Left ventricle myocardium inferior (tissue), 1 donor: ENCODE data around the gene KISS1. TPM values are rescaled to one million over a fixed set of nuclear protein-coding genes. Genes with fewer than 3 reads are reported as not detected.

ENCODE experiments used
- DNase-seq: peaks from one replicate; pipeline ENCODE4 v3.0.0-alpha.2; 2020
- H3K27ac ChIP-seq: fragments of 200-600 bp; replicated peaks from 2 replicates; pipeline ENCODE4 v1.8.0; 2021
- H3K27me3 ChIP-seq: fragments of 200-600 bp; 2 replicates; pipeline ENCODE4 v1.8.0; 2021; ENCODE audit warnings: low read depth
- H3K36me3 ChIP-seq: fragments of 200-600 bp; 2 replicates; pipeline ENCODE4 v1.8.0; 2021
- H3K4me1 ChIP-seq: fragments of 200-600 bp; 2 replicates; pipeline ENCODE4 v1.8.0; 2021
- H3K4me3 ChIP-seq: fragments of 200-600 bp; 2 replicates; pipeline ENCODE4 v1.8.0; 2021; ENCODE audit warnings: mild to moderate bottlenecking, moderate library complexity
- H3K9me3 ChIP-seq: fragments of 200-600 bp; replicated peaks from 2 replicates; pipeline ENCODE4 v1.8.0; 2021
- intact Hi-C: fragments of 100-400 bp; cut with micrococcal nuclease; formaldehyde crosslinking; loops from one replicate; pipeline ENCODE4 v1.11.0; 2022
- total RNA-seq: library from RNA; stranded (reverse); fragmentation: NEBNext Ultra II Directional; extraction: Animal tissue kit (Norgen Biotek cat#: 25700); gene quantifications from one replicate; pipeline ENCODE4 v1.2.1, GENCODE V29; 2021
- TF ChIP-seq, protein P1 (sequence below): fragments of 200-600 bp; IDR thresholded peaks from 2 replicates; pipeline ENCODE4 v1.8.0; 2021; ENCODE audit warnings: antibody characterized with exemption, mild to moderate bottlenecking, borderline replicate concordance
- donor health status: DM: no; HTN: yes; CAD: no; lungs with severe emphysema.

Gene KISS1
- total RNA-seq, 1 donor from 2014 or later, result not detected

DNA sequence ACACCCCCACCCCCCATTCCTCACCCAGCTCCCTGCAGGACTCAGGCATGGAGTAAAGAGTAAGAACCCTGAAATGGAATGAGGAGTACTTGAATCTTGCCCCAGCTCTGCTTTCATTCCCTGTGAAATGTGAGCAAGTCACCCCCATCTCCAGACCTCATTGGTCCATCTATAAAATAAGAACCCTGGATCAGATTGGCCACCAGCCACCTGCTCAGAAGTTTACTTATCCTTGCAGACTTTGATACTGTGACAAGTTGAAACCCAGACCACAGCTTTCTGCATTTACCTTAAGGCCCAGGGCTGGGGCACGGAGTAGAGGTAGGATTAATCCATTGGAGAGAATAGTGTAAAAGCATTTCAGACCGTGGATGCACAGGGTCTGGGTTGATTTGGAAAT, 2.2 kb downstream of the KISS1 start:
- Histone ChIP-seq H3K36me3 (no peaks in the 10 kb centered on the region), H3K27me3 (peaks cover 44% of the 10 kb centered on the region), H3K9me3 (no peaks in the 10 kb centered on the region), H3K4me3 (no peak overlapping the region), H3K4me1 (peaks cover 22% of the 10 kb centered on the region), H3K27ac (no peak overlapping the region)
- intact Hi-C loops, result no loop called here
- DNase-seq, result no peak
- TF ChIP-seq, protein P1, sequence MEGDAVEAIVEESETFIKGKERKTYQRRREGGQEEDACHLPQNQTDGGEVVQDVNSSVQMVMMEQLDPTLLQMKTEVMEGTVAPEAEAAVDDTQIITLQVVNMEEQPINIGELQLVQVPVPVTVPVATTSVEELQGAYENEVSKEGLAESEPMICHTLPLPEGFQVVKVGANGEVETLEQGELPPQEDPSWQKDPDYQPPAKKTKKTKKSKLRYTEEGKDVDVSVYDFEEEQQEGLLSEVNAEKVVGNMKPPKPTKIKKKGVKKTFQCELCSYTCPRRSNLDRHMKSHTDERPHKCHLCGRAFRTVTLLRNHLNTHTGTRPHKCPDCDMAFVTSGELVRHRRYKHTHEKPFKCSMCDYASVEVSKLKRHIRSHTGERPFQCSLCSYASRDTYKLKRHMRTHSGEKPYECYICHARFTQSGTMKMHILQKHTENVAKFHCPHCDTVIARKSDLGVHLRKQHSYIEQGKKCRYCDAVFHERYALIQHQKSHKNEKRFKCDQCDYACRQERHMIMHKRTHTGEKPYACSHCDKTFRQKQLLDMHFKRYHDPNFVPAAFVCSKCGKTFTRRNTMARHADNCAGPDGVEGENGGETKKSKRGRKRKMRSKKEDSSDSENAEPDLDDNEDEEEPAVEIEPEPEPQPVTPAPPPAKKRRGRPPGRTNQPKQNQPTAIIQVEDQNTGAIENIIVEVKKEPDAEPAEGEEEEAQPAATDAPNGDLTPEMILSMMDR, result no peak

- Histone ChIP-seq H3K9me3 (no peaks in the 10 kb centered on the region), H3K27ac (no peak overlapping the region), H3K36me3 (no peaks in the 10 kb centered on the region), H3K27me3 (peaks cover 57% of the 10 kb centered on the region), H3K4me3 (no peak overlapping the region), H3K4me1 (peaks cover 12% of the 10 kb centered on the region)
- TF ChIP-seq, protein P1, result no peak
- no peak for DNase-seq
- intact Hi-C loops, result no loop called here
Measured at GRCh38 chr1:204192589-204193352, 3.5 kb downstream of the KISS1 start.

- Histone ChIP-seq H3K4me1 (peaks cover 12% of the 10 kb centered on the region), H3K27ac (no peak overlapping the region), H3K4me3 (no peak overlapping the region), H3K9me3 (no peaks in the 10 kb centered on the region), H3K36me3 (no peaks in the 10 kb centered on the region), H3K27me3 (peaks cover 62% of the 10 kb centered on the region)
- no peak for DNase-seq
- TF ChIP-seq, protein P1, result no peak
- intact Hi-C loops, result no loop called here
Measured at GRCh38 chr1:204192046-204192445, 4.2 kb downstream of the KISS1 start.

DNA sequence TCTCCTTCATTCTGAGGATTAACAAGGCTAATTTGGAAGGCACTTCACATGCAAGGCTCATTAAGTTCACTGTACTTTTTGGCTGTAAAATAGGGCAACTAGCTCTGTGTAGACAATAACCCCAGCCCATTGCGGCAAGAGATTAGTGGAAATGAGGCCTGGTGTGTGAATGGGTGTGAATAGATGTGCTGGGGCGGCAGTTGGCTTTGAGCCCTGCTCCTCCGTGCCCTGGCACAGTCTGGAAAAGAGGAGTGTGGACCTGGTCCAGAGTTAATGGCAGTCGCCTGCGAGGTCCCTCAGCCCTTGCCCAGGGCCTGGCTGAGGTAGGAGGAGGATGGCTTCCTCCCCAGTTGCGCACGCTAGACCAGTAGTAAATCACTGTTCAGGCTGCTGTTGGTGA, 4.8 kb downstream of the KISS1 start:
- TF ChIP-seq, protein P1, result no peak
- intact Hi-C loops, result no loop called here
- Histone ChIP-seq H3K4me1 (peaks cover 12% of the 10 kb centered on the region), H3K27ac (no peak overlapping the region), H3K4me3 (no peak overlapping the region), H3K9me3 (no peaks in the 10 kb centered on the region), H3K27me3 (peaks cover 62% of the 10 kb centered on the region), H3K36me3 (no peaks in the 10 kb centered on the region)
- no peak for DNase-seq

GRCh38 chr1:204190212-204191211, 5.8 kb downstream of the KISS1 start:
- H3K4me1 ChIP-seq, result peaks cover 12% of the 10 kb centered on the region
- H3K4me3 ChIP-seq, result peak overlapping the region; percentile 50
- peaks cover 65% of the 10 kb centered on the region for H3K27me3 ChIP-seq
- H3K27ac ChIP-seq, result no peak overlapping the region
- TF ChIP-seq, protein P1, result no peak
- no peaks in the 10 kb centered on the region for H3K36me3 ChIP-seq
- DNase-seq, result no peak
- intact Hi-C loops, result no loop called here
- H3K9me3 ChIP-seq, result no peaks in the 10 kb centered on the region
